Endodermal cell (in vitro differentiated cells): ENCODE measurements around the gene LHFPL2. TPM values are rescaled to one million over a fixed set of nuclear protein-coding genes. Genes with fewer than 3 reads are reported as not detected.

ENCODE experiments used
- DNase-seq: peaks from one replicate; pipeline ENCODE4 v3.0.0-alpha.2; 2017
- H3K27ac ChIP-seq: 2 replicates; pipeline ENCODE4 v1.5.1; 2013; ENCODE audit warnings: mild to moderate bottlenecking, low read depth, low read length, moderate library complexity
- H3K27me3 ChIP-seq: 2 replicates; pipeline ENCODE4 v1.6.1; 2013; ENCODE audit warnings: mild to moderate bottlenecking, low read length, moderate library complexity; ENCODE audit not compliant: insufficient read depth, control insufficient read depth, poor library complexity, severe bottlenecking
- H3K36me3 ChIP-seq: 2 replicates; pipeline ENCODE4 v1.7.0; 2013; ENCODE audit warnings: mild to moderate bottlenecking, low read length, moderate library complexity; ENCODE audit not compliant: control insufficient read depth, insufficient read depth
- H3K4me1 ChIP-seq: one replicate; pipeline ENCODE4 v1.7.0; 2013; ENCODE audit warnings: low read length; ENCODE audit not compliant: control insufficient read depth, insufficient read depth
- H3K4me3 ChIP-seq: 2 replicates; pipeline ENCODE4 v1.5.1; 2013; ENCODE audit warnings: mild to moderate bottlenecking, low read length, moderate library complexity
- H3K9ac ChIP-seq: 2 replicates; pipeline ENCODE4 v1.6.1; 2013; ENCODE audit warnings: mild to moderate bottlenecking, low read length, moderate library complexity; ENCODE audit not compliant: poor library complexity, severe bottlenecking; ENCODE audit errors: extremely low read depth
- H3K9me3 ChIP-seq: 2 replicates; pipeline ENCODE4 v1.6.1; 2013; ENCODE audit warnings: mild to moderate bottlenecking, low read length, moderate library complexity; ENCODE audit not compliant: control insufficient read depth
- H3K27ac Mint-ChIP-seq: 2 replicates; pipeline ENCODE4 v1.8.0; 2020; ENCODE audit warnings: mixed read lengths
- H3K27me3 Mint-ChIP-seq: 2 replicates; pipeline ENCODE4 v1.8.0; 2021; ENCODE audit warnings: mild to moderate bottlenecking, mixed read lengths; ENCODE audit not compliant: insufficient read depth
- H3K36me3 Mint-ChIP-seq: 2 replicates; pipeline ENCODE4 v1.8.0; 2020; ENCODE audit warnings: low read depth, mixed read lengths
- H3K4me1 Mint-ChIP-seq: 2 replicates; pipeline ENCODE4 v1.8.0; 2020; ENCODE audit warnings: mixed read lengths
- H3K4me3 Mint-ChIP-seq: 2 replicates; pipeline ENCODE4 v1.8.0; 2020; ENCODE audit warnings: mild to moderate bottlenecking, moderate library complexity, mixed read lengths
- H3K9me3 Mint-ChIP-seq: 2 replicates; pipeline ENCODE4 v1.8.0; 2020; ENCODE audit warnings: mild to moderate bottlenecking, mixed read lengths
- WGBS, 2 experiments: methylation state at CpG; one replicate each; pipeline versions ENCODE4 v1.1.5 to v1.1.7; 2013; ENCODE audit warnings: missing lambda C conversion rate in 2 of 2, mixed read lengths in 1 of 2; ENCODE audit not compliant: insufficient coverage in 1 of 2, insufficient read length in 1 of 2; 5-methylcytosine and 5-hydroxymethylcytosine counted together
- total RNA-seq, 2 donors: library from RNA; stranded (reverse); fragmentation: NEBNext Ultra II Directional in 1 of 2; extraction: Animal tissue kit (Norgen Biotek cat#: 25700) in 1 of 2; gene quantifications; 2 replicates in 1 of 2; 3 replicates in 1 of 2; pipeline ENCODE4 v1.2.1, GENCODE V29; 2021
- TF ChIP-seq, protein P1 (sequence below): fragments of 200-600 bp; sonication (generic); conservative IDR thresholded peaks from 2 replicates; pipeline ENCODE4 v1.5.0; 2021; ENCODE audit warnings: antibody characterized with exemption, mild to moderate bottlenecking

LHFPL2 gene
- total RNA-seq, 2 donors from 2014 or later = 136 to 238 TPM

- DNase-seq = no peak
- TF ChIP-seq, protein P1, sequence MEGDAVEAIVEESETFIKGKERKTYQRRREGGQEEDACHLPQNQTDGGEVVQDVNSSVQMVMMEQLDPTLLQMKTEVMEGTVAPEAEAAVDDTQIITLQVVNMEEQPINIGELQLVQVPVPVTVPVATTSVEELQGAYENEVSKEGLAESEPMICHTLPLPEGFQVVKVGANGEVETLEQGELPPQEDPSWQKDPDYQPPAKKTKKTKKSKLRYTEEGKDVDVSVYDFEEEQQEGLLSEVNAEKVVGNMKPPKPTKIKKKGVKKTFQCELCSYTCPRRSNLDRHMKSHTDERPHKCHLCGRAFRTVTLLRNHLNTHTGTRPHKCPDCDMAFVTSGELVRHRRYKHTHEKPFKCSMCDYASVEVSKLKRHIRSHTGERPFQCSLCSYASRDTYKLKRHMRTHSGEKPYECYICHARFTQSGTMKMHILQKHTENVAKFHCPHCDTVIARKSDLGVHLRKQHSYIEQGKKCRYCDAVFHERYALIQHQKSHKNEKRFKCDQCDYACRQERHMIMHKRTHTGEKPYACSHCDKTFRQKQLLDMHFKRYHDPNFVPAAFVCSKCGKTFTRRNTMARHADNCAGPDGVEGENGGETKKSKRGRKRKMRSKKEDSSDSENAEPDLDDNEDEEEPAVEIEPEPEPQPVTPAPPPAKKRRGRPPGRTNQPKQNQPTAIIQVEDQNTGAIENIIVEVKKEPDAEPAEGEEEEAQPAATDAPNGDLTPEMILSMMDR = no peak
- peaks cover 63% of the 10 kb centered on the region for H3K36me3 Mint-ChIP-seq
- no peak overlapping the region for H3K4me3 ChIP-seq
- no peaks in the 10 kb centered on the region for H3K27me3 ChIP-seq
- H3K9me3 ChIP-seq = peaks cover 13% of the 10 kb centered on the region
- no peak overlapping the region for H3K27ac ChIP-seq
- 83 to 94% methylated on average over 1 to 7 of the region's 7 CpGs for WGBS, 2 experiments
- peak overlapping the region; percentile 13 for H3K27ac Mint-ChIP-seq
- H3K36me3 ChIP-seq = peaks cover 91% of the 10 kb centered on the region
- H3K9me3 Mint-ChIP-seq = peaks cover 6% of the 10 kb centered on the region
- H3K4me1 ChIP-seq = no peaks in the 10 kb centered on the region
- H3K9ac ChIP-seq = no peak overlapping the region
- no peaks in the 10 kb centered on the region for H3K27me3 Mint-ChIP-seq
- peaks cover 31% of the 10 kb centered on the region for H3K4me1 Mint-ChIP-seq
- no peak overlapping the region for H3K4me3 Mint-ChIP-seq
These were observed 55.7 kb downstream of the LHFPL2 start for GRCh38 chr5:78592735-78593386.

- Mint-ChIP-seq H3K9me3 (peaks cover 11% of the 10 kb centered on the region), H3K27me3 (no peaks in the 10 kb centered on the region), H3K4me3 (no peak overlapping the region), H3K4me1 (peaks cover 25% of the 10 kb centered on the region), H3K36me3 (peaks cover 67% of the 10 kb centered on the region), H3K27ac (peak overlapping the region; percentile 23)
- Histone ChIP-seq H3K9ac (no peak overlapping the region), H3K27me3 (no peaks in the 10 kb centered on the region), H3K36me3 (peaks cover 91% of the 10 kb centered on the region), H3K4me1 (no peaks in the 10 kb centered on the region), H3K27ac (no peak overlapping the region), H3K4me3 (no peak overlapping the region), H3K9me3 (peaks cover 20% of the 10 kb centered on the region)
- DNase-seq = no peak
- WGBS, 2 experiments = 85 to 94% methylated on average over 9 of the region's 9 CpGs
- TF ChIP-seq, protein P1 = no peak
These were observed 56.4 kb downstream of the LHFPL2 start for GRCh38 chr5:78591972-78592700.

- DNase-seq = no peak
- TF ChIP-seq, protein P1 = no peak
- Histone ChIP-seq H3K36me3 (peaks cover 93% of the 10 kb centered on the region), H3K27ac (no peak overlapping the region), H3K27me3 (no peaks in the 10 kb centered on the region), H3K9me3 (peaks cover 29% of the 10 kb centered on the region), H3K4me1 (no peaks in the 10 kb centered on the region), H3K4me3 (no peak overlapping the region), H3K9ac (no peak overlapping the region)
- Mint-ChIP-seq H3K9me3 (peaks cover 20% of the 10 kb centered on the region), H3K4me1 (peaks cover 19% of the 10 kb centered on the region), H3K27ac (peak overlapping the region; percentile 23), H3K4me3 (no peak overlapping the region), H3K36me3 (peaks cover 73% of the 10 kb centered on the region), H3K27me3 (no peaks in the 10 kb centered on the region)
- 69 to 89% methylated on average over 3 to 6 of the region's 6 CpGs for WGBS, 2 experiments
These were observed 57.4 kb downstream of the LHFPL2 start for GRCh38 chr5:78591138-78591612.
